Stimulated activated CD8-positive, alpha-beta memory T cell treated with anti-CD3 and anti-CD28 coated beads, Interleukin-2, amount 100 ng/mL, for 1 hour (primary cell): Measurements from ENCODE around the gene WNK2.

ENCODE experiments used
- DNase-seq, 2 donors: peaks; one replicate each; pipeline ENCODE4 v3.0.0-alpha.2; 2020; ENCODE audit warnings: low read depth in 2 of 2

The WNK2 gene

GRCh38 chr9:93266521-93267001 is 82.6 kb downstream of the WNK2 start:
- DNase-seq = no peak

- DNase-seq = no peak
Observed at GRCh38 chr9:93267091-93267541, 83.2 kb downstream of the WNK2 start.

DNA sequence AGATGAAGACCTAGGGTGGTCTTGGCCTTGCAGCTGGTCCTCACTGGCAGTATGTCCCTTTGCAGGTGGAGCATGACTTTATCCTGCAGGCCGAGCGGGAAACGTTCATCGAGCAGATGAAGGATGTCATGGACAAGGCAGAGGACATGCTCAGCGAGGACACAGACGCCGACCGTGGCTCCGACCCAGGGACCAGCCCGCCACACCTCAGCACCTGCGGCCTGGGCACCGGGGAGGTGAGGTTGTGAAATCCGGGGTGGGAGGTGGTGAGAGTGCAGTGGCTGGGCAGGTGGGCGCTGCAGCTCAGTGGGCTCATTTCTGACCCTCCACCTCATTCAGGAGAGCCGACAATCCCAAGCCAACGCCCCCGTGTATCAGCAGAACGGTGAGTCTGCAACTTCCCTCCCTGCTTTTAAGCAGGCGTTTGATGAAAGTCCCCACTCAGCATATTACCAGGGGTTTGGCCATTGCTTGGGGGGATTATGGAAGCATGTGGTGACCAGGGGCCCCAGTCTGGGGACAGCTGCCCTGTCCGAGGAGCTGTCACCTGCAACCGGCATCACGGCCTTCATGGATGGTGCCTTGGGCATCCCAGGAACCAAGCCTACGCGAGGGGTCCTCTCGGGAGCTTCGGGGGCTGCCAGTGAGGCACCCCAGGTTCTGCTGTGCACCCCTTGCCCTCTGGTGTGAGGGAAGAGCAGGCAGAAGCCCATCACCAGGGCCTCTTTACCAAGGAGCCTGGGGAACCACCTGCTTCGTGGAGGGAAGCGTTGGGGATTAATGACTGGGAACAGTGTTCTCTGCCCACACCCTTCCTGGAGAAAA is 84.0 kb downstream of the WNK2 start:
- no peak for DNase-seq

DNA sequence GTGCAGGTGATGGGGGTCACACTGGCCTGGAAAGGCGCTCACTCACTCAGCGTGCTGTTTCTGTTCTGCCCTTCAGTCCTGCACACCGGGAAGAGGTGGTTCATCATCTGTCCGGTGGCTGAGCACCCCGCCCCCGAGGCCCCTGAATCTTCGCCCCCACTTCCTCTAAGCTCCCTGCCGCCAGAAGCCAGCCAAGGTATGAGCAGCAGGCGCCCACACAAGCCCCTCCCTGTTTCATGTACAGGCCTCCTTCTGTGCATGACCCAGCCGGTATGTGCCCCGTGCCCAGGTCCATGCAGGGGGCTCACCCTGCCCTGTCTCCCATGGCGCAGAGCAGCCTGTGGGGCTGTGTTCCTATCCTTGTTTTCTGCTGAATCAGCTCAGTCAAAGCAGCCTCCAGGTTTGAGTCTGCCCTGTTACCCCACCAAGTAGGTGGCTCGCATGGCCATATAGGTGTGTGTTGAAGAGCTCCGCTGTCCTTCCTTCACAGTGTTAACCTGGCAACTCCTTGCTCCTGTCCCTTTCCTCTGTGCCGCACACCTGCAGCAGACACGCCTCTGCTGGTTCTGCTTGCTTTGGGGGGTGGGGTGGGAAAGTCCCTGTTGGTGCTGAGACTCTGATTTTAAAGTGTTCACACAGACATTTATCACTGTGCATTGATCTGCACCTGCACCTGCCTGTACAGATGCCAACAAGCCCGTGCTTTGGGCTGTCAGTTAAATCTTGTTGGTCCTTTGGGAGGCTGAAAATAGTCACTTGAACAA is 84.8 kb downstream of the WNK2 start:
- no peak for DNase-seq

DNA sequence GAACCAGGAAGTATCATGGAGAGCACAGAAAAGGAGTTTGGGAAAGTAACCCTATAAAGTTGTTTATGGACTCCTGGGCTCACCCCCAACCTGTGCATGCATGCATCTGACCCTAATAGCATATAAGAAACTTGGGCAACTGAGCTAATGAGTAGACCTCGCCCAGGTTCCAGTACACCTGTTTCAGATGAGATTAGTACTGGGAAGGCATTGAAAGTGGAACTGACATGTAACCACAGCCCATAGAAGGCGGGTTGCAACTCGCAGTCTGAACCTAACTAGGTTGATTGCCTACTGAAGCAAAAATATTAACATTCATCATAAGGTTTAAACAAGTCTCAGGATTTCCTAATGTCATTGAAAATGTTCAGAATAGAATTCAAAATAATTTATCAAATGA is 87.0 kb downstream of the WNK2 start:
- DNase-seq = no peak

DNA sequence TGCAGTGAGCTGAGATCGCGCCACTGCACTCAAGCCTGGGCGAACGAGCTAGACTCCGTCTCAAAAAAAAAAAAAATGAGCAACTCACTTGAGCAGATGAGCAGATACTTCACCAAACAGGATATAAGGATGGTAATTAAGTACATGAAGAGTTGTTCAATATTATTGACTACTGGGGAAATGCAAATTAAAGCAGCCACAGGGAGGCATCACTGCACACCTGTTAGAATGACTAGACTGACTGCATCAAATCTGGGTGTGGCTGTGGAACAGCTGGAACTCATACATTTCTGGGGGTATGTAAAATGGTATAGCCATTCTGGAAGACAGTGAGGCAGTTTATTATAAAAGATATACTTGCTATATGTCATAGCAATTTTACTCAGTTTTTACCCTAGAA is 93.0 kb downstream of the WNK2 start:
- no peak for DNase-seq

DNA sequence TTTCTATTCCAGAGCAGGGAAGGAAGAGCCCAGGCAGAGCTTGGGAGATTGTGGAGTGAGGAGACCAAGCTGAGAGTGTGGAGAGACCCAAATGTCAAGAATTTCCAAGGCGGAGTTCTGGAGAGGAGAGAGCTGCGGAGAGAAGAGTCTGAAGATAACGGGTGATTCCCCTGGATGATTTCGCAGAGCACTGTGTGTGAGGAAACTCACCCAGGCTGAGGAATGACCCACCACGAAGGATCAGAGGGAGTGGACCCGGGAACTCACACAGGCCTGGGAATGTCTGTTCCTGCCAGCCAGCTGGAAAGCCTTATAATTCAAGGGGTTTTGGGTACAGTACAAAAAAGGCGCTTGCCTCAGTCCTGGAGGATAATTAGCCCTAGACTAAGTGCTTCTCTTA is 94.2 kb downstream of the WNK2 start:
- no peak for DNase-seq

DNA sequence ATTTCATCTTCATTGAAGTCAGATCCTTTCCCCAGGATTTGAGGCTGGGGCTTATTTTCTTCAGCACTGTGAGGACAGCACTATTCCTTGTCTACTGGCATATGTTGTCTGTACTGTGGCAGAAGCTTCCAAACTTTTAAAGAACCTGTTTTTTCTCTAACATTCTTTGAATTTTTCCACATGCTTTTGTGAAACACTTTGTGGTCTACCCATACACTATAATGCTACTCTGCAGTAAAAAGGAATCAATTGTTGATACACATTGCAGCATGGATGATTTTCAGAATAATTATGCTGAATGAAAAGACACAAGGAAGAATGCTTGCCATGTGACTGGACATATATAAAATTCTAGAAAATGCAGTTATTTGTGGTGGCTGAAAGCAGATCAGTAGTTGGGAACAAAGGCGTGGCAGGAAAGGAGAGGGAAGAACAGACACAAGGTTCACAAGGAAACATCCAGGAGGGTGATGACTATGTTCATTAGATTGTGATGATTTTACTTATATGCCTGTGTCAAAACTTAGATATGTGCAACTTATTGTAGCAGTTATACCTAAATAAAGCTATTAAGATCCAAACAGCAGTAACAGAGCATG is 96.8 kb downstream of the WNK2 start:
- DNase-seq = no peak

DNA sequence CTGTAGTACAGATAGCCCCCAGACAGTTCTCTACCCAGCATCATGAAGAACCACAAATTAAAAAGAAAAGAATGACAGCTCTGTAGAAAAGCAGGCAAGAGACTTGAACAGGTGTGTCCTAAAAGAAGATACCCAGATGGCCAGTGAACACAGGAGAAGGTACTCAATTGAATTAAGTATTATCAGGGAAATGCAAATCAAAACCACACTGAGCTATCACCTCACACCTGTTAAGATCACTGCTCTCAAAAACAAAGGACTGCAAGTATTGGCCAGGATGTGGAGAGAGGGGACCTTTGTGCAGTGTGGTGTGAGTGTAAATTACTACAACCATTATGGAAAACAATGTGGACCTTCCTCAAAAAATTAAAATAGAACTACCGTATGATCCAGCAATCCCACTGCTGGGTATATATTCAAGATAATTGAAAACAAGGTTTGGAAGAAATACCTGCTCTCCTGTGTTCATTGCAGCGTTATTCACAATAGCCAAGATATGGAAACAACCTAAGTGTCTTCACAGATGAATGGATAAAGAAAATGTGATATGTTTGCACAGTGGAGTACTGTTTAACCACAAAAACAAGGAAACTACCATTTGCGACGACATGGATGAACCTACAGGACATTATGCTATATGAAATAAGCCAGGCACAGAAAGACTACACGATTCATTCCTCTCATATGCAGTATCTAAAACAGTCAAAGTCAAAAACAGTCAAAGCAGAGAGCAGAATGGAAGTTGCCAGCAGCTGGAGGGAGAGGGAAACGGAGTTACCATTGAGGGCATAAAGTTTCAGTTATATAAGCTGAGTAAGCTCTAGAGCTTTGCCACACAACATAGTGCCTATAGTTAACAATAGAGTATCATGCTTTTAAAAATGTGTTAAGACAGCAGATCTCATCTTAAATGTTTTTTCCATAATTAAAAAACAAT is 102.6 kb downstream of the WNK2 start:
- DNase-seq = no peak

DNA sequence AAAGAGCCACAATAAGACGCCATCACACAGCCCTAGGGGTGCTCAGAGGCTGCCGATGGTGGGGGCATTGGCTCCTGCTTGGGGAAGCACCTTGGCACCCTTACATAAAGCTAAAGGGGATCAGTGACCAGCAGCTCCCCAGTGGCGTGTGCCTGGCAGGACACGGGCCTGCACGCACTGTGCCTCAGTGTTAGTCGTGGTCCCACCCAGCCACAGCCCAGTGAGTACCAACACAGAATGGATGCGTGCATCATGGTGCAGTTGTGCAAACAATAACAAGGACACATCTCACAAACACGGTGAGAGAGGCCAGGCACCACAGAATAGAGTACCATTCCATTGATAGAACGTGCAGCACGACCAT is 103.2 kb downstream of the WNK2 start:
- no peak for DNase-seq

DNA sequence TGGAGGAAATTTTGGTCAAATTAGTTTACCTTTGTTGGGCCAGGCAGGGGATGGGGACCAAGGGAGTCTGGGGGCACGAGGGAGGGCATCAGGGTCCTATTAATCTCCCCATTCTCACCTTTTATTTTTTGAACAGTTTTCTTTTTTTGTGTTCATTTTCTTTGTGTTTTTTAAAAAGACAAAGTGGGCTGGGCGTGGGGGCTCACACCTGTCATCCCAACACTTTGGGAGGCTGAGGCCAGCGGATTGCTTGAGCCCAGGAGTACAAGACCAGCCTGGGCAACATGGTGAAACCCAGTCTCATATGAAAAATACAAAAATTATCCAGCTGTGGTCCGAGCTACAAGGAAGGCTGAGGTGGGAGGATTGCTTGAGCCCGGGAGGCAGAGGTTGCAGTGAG is 103.7 kb downstream of the WNK2 start:
- DNase-seq = no peak

GRCh38 chr9:93288341-93288740 is 104.4 kb downstream of the WNK2 start:
- no peak for DNase-seq

DNA sequence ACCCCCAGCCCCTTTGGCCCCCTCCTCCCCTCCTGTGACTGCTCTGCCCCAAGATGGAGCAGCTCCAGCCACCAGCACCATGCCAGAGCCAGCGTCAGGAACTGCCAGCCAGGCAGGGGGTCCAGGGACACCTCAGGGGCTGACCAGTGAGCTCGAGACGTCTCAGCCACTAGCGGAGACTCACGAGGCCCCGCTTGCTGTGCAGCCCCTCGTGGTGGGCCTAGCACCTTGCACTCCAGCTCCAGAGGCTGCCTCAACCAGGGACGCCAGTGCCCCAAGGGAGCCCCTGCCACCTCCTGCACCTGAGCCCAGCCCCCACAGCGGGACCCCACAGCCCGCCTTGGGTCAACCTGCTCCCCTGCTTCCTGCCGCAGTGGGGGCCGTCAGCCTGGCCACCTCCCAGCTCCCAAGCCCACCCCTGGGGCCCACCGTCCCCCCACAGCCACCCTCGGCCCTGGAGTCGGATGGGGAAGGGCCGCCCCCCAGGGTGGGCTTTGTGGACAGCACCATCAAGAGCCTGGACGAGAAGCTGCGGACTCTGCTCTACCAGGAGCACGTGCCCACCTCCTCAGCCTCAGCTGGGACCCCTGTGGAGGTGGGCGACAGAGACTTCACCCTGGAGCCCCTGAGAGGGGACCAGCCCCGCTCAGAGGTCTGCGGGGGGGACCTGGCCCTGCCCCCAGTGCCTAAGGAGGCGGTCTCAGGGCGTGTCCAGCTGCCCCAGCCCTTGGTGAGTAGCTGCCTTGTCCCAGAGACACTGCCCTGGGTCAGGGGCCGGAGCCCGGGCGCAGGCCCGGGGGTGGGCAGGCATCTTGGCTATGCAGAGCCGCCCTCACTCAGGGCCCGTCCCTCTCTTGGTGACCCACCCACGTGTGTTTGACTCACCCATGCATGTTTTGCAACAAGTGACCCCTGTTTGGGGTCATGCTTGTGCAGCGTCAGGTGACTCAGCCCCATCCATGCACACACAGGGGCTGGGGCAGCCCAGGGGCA is 105.2 kb downstream of the WNK2 start:
- no peak for DNase-seq

DNA sequence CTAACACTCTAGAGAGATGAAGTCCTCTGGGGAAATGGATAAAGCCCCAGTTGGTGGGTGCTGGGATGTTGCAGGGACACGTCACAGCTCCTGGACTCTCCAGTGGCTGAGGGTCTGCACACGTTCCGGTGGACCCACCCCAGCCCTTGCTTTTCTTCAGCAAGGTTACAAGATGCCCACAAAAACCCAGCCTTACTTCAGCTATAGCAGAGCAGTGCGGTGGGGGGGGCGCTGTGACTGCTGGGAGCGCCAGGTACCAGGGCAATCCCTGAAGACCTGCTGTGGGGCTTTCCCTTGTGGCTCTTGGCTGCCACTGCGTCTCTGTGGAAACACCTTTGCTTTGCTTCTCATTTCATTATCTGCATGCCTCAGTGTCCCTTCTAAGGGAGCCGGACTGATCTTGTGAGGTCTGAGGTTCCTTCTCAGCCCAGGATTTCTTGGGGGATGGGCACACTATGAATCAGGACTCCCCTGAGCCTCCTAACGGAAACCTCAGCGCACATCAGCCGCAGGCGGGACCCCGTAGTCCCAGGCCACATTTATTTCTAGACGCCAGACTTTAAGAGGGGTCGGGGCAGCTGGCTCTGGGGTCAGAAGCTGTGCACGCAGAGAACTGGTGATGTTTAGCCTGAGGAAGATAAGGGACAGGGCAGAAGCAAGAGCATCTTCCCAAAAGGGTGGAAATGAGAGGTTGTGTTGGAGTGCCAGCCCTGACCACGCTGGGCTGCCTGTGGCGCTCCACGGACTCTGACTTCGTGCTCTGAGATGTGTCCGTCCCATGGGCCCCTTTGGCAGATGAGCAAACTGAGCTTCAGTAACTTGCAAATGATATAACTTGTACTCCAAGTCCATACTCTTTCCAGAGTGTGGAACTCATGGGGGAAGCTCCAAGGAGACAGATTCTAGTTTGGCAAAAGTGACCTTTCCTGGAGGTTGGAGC is 106.8 kb downstream of the WNK2 start:
- no peak for DNase-seq

GRCh38 chr9:93291536-93292287 is 107.8 kb downstream of the WNK2 start:
- DNase-seq = no peak

DNA sequence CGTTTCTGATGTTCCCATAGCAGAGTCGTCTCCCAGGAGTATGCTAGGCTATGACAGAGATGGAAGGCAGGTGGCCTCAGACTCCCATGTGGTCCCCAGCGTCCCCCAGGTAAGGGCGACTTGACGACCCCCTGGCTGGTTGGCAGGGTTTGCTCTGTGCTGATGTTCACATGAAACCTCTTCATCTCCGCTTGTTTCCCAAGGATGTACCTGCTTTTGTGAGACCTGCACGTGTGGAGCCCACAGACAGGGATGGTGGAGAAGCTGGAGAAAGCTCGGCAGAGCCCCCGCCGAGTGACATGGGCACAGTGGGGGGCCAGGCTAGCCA is 108.3 kb downstream of the WNK2 start:
- no peak for DNase-seq

DNA sequence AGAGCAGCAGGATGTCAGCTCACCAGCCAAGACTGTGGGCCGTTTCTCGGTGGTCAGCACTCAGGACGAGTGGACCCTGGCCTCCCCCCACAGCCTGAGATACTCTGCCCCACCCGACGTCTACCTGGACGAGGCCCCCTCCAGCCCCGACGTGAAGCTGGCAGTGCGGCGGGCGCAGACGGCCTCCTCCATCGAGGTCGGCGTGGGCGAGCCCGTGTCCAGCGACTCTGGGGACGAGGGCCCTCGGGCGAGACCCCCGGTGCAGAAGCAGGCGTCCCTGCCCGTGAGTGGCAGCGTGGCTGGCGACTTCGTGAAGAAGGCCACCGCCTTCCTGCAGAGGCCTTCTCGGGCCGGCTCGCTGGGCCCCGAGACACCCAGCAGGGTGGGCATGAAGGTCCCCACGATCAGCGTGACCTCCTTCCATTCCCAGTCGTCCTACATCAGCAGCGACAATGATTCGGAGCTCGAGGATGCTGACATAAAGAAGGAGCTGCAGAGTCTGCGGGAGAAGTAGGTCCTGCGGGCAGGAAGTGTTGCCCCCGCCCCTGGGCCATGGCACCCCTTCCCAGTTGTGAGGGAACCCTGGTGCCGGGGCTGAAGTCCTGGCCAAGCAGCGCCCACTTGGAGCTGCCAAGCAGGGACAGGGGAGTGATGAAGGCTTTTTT is 108.9 kb downstream of the WNK2 start:
- DNase-seq = no peak

DNA sequence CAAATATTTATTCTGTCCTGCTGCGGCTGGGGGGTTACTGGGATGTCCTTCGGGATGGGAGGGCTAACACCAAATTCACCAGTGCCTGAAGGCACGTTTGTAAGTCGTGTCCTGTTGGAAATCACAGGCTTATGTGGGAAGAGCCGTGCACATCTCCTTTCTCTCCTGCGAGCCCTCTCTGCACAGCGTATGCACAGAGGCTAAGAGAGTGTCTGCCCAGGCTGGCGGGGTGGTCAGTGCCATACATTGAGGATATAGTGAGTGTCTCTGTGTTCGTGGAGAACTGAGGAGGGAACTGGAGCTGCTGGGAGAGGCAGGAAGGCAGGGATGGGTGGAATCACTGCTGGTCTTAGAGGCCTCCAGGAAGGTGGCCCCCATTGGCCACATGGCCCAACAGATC is 110.1 kb downstream of the WNK2 start:
- DNase-seq = no peak
